T-helper 22 cell (primary cell): ENCODE data around the gene CREB5.
"Not testable (repeated sequence)": the region's sequence is repeated elsewhere in the genome, so short reads cannot be mapped to it uniquely, and the experiment has no call there.

ENCODE experiments used
- DNase-seq: peaks from one replicate; pipeline ENCODE4 v3.0.0-alpha.2; 2020; ENCODE audit warnings: low read depth

CREB5 gene

DNA sequence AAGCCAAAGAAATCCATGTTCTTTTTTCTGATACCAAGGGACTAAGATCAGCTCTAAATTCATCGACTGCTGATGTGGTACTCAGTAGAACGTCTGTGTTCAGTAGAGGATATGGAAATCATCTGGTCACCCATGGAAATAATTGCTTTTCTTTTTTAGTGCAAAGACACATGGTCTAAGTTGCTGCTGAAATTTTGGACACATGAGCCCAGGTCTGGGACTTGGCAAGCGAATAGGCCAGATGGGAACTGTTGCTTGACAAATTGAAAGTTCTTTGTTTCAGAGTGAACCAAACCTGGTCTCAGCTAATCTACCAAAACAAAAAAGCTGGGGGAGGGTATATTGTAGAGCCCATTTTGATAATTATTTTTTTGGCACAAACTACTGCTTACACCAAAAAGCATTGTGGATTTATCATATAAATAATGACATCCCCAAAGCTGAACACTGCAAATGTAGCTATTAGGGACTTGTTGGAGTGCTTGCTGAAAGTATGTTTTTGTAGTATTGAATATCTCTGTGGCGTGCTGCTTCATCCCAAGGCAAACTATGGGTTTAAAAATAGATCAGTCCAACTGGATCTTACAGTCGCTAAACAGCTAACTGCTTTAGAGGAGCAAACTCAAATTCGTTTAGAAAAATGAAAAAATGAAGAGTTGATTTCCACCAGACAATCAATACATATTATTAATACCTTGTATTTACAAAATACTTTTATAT, 401.1 kb downstream of the CREB5 start:
- no peak for DNase-seq

DNA sequence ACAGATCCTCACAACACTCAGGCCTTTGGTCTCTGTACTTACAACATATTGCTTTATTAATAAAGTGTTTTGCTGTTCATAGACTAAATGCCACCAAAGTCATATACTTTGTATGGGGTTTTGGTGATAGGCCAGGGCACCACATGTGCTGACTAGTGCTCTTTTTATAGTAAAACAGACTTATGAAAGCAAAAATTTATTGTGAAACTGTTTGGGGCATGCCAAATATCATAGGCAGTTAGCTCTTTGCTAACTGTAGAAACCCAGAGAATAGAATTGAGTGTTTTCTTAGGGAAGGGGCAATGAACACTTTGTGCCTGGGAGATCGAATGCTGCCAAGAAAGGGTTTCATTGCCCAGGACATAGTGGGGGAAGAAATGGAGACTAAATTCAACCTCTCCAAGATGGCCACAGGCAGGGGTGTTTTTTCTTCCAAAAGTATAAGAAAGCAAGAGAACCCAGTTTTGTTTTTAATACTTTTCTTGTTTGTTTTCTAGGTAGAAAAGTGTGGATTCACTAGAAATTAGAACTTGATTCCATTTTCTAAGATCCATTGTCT, 403.1 kb downstream of the CREB5 start:
- no peak for DNase-seq

DNA sequence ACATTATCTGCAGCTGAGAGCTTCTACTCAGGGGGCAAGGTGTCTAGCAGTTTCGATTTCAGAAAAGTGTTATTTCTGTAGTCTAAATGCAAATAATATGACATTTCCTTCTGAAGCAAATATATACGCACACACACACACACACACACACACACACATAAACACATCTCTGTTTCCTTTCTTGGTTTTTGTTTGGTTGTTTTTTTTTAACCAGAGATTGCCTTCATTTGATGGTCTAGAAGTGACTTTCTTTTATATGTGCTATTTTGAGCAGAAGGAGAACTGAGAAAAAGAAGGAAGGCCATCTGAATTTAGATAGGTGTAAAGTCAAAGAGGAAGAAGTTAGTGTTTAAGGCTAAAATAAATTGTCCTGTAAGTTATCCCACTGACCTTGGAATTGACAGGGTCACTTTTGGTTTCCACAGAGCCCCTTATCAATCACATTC, 403.6 kb downstream of the CREB5 start:
- no peak for DNase-seq

DNA sequence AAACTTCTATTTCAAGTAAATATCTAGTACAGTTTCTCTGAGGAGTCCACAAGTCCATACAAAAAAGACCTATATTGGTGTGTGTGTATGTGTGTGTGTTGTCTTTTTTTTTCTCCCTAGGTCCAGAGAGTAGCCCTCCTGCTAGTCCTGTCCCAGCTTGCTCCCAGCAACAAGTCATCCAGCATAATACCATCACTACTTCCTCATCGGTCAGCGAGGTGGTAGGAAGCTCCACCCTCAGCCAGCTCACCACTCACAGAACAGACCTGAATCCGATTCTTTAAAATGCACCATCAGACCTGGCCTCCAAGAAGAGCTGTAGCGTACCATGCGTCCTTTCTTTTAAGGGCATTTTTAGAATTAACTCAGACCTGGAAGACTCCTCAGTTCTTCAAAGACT, 406.7 kb downstream of the CREB5 start:
- DNase-seq, result no peak

DNA sequence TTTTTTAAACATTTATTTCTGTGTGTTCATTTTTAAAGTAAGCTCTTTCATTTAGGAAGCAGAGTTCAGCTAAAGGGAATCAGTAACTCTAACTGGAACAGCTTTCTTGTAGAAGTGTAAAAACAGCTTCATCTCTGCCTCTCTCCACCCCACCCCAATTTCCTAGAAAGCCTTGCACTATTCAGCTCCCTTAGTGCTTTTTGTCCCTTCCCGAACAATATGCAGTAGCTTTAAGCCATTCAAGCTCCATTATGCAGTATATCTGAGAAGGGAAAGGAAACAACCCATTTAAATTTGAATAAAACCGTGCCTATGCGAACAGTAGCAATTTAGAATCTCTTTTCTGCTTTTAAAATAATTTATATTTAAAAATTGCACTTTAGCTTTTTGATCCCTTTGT, 411.3 kb downstream of the CREB5 start:
- no peak for DNase-seq

DNA sequence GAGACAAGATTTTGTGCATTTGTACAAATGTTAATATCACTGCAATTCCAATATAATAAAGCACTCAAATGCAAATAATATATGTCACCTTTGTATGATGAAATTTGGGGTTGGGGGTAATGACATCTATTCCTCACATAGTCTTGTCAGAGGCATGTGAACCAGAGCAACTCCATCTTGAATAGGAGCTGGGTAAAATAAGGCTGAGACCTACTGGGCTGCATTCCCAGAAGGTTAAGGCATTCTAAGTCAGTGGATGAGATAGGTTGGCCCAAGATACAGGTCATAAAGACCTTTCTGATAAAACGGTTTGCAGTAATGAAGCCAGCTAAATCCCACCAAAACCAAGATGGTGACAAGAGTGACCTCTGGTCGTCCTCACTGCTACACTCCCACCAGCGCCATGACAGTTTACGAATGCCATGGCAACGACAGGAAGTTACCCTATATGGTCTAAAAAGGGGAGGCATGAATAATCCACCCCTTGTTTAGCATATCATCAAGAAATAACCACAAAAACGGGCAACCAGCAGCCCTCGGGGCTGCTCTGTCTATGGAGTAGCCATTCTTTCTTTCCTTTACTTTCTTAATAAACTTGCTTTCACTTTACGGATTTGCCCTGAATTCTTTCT, 413.6 kb downstream of the CREB5 start:
- DNase-seq, result not testable (repeated sequence)

DNA sequence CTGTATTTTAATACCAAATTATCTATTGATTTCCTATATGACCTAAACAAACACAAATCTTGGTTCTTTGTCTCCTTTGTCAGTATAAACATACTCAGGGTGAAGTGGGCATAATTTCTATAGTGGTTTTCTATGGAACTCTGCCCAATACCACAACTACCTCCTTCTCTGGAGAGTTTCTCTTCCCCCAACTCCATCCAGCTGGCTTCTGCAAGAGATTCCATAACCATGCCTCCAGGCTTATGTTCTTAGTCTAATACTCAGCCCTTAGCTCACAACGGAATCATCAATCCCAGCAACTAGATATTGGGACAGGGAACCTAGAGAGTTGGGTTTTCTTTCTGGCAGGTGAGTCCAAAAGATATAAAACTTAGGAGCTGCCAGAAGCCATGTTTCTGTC, 418.5 kb downstream of the CREB5 start:
- DNase-seq, result no peak

DNA sequence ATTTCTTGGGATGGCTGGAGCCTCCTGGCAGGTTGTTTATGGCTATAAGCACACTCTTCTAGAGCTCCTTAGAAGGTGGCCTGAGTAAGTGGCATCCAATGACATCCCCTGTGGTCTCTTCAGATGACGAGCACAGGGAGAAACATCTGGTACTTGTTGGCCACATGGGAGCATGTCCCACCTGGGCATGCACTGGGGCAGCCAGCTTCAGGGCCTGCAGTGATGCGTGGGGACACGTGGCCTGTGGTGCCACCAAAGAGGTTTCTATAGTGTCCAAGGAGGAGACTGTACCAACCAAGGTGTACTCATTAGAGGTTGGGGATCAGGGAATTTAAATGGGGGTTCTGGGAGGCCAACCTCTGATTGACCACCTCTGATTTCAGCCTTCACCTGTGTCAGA, 420.4 kb downstream of the CREB5 start:
- DNase-seq, result no peak

DNA sequence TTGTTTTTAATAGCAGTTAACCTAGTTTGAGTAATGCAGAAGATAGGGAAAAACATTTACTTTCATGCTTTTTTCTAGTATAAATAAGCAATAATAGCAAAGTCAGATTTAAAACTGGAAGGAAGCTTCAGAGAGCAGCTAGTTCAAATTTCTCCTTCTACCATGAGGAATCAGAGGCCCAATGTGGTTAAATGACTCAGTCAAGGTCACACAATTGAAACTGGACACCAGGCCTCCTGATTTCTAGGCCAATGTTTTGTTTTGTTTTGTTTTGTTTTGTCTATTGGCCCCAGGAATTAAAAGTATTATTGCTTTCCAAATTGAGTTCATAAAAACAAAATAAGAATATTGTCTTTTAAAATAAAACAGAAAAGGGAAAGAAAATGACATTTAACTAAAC, 423.5 kb downstream of the CREB5 start:
- no peak for DNase-seq

DNA sequence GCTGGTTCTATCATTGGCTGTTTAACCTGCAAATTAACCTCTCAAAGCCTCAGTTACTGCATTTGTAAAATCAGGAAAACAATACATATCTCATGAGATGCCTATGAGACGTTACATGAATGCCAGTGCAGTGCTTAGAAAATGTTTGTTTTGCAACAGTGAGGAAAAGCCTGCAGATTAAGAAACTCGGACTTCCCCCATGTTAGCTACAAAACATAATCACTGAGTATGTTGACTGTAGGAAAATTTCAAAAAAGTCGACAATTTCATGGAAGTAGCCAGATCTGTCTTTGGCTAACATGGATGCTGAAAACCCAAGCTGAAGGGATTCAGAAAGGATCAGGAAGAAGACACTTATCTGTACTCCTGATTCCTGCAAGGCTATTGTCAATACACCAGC, 424.4 kb downstream of the CREB5 start:
- DNase-seq, result no peak

DNA sequence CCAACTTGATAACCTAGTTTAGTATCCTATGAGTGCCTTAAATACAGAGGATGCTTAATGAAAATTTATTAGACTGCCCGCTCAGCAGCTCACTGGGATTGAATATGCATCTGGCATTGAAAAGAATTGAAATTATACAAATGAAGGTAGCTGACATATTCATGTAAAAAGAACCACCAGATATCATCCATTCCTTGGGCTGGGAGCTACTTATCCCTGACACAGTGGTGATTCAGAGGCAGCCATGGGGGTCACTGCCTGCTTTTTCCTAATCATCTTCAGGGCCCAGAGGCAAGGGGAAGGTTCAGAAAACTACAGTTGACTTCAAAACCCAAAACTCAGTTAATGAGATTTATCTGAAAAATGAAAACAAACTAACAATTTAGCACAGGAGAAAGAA, 424.9 kb downstream of the CREB5 start:
- DNase-seq, result no peak

DNA sequence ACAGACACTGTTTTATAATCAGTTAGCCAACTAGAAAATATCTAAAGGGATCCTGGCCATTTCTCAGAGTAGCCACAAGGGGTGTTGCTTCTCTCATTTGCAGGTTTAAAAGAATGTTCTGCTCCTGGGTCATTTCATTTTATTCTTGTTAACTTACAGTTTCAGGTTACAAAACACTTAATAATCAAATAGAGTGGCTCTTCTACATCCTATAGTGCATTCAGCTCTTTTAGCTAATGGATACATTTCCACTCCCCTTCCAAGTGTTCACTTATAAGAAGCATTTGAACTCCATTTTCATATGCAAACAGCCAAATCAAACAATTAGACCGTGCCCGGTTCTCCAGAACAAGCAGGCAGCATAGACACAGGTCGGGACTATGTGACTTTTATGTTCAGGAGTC, 428.3 kb downstream of the CREB5 start:
- DNase-seq, result no peak

DNA sequence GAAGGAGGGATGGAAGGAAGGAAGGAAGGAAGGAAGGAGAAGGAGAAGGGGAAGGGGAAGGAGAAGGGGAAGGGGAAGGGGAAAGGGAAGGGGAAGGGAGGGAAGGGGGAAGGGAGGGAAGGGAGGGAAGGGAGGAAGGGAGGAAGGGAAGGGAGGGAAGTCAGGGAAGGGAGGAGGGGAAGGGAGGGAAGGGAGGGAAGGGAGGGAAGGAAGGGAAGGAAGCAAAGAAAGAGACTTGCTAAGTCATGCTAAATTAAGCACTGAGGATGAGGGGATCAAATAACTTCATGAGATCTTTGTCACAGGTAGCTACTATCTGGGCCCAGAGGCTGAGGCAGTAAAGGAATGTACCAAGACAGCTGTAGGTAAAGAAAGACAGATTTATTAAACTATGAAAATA, 429.4 kb downstream of the CREB5 start:
- DNase-seq, result no peak

DNA sequence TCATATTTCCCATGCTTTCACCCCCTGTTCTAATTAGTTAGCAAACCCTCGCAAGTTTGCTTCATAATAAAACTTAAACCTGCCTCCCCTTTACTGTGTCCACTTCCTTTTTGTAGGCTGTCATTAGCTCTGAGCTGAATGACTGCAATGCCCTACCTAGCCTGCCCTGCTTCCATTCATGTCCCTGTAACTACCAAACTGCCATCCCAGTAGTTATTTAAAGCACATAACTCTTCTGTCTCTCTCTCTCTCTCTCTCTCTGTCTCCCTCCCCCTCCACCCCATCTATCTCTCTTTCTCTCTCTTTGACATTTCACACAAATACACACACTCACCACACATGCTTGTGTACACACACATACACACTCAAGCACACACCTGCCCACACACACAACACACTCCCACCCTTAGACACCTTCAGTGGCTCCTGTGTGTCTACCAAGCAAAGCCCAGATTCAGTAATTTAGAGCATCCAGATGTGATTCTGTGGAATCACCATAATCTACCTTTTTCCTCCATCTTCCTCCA, 430.5 kb downstream of the CREB5 start:
- no peak for DNase-seq

DNA sequence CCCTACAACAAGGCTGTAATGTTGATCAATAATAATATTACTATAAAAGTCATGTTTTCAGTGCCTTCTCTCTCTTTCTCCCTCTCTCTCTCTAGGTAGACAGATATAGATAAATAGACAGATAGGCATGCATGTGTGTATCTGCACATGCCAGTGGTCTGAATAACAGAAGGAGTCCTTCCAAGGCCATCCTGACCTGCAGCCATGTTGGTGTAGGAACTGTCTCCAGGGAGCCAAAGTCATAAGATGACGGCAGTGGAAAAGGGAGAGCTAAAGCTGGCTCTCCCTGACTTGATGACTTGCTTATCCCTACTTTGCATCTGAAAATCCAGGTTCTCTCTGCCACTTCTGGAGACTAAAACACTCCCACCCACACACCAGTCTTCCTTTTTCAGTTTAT, 432.8 kb downstream of the CREB5 start:
- no peak for DNase-seq

DNA sequence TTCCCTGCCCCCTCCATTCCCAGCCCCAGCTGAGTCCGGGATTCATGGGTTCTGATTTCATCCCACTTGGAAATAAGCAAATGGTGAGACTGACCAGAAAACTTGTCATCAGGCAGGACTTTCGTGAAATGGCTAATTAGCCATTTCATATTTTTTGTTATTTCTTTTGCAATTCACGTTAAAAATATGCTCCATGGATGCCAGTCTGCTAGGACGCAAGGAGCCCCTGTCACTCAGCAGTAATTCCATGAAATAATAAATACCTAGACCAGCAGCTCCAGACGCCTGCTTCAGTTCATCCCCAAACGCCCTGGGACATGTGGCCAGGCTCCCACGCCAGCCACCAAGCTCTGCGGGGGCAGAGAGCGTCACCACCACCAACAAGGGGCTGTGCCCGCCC, 434.9 kb downstream of the CREB5 start:
- DNase-seq, result no peak

DNA sequence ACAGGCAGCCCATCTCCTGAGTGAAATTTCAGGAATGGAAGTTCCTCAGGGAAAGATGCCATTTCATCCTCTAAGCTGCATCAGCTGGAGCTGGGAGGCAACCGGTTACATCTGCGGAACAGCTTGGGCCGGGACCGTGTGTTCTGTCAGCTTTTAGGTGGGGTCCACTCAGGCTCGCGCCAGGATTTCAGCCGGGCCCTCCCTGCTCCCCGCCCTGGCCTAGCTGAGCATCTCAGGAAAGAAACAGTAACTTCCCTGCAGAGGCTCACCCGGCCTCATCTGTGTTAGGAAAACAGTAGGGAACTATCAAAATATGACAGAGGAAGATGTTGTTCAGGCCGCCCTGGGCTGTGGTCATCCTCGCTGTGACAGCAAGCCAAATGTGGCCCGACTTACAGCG, 435.4 kb downstream of the CREB5 start:
- no peak for DNase-seq

DNA sequence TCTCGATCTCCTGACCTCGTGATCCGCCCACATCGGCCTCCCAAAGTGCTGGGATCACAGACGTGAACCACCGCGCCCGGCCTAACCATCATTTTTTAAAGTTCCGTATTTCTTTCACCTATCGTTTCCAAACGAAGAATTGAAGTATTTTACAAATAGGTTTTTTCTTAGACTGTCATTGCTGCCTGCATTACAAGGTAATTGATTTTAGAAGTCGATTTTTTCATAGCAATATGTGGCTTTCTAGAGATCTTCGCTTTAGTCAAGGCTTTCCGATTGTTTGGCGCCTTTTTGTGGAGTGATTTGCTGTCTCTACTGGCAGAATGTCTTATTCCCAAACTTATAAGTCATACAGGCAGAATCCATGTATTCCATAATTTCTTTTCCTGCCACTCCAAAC, 436.6 kb downstream of the CREB5 start:
- no peak for DNase-seq

DNA sequence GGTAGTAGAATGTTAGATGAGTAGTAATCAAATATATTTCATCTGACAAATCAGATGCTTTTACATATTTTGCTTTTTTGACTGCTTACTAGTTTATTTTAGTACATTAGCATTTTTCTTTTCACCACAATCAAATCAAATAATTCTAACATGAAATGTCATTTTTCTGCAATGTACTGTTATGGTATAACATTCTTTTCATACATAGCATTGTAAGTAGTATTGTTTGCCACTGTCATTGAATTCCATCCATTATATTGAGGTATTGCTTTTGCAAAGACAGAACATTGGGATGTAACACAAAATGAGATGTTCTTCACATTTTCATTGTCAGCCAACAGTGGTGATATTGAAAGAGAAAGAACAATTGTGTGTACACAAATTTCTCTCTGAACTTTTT, 438.4 kb downstream of the CREB5 start:
- no peak for DNase-seq

DNA sequence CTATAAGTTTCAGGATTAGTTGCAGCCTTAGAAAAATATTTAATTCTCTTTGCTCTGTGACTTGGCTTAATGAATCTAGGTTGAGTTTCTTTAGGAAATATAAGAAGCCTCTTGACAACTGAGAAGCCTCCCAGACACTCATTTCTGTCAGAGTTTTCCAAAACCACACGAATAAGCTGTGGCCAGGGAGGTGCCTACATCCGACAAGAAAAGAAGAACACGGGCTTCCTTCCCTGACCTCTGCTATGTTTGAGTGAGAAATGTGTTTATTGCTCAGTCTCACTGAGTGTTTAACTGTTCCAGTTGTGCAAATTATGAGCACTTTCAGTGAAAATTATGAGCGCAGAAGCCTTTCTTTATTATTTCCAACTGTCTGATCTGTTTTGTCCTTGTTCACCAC, 440.8 kb downstream of the CREB5 start:
- DNase-seq, result no peak

DNA sequence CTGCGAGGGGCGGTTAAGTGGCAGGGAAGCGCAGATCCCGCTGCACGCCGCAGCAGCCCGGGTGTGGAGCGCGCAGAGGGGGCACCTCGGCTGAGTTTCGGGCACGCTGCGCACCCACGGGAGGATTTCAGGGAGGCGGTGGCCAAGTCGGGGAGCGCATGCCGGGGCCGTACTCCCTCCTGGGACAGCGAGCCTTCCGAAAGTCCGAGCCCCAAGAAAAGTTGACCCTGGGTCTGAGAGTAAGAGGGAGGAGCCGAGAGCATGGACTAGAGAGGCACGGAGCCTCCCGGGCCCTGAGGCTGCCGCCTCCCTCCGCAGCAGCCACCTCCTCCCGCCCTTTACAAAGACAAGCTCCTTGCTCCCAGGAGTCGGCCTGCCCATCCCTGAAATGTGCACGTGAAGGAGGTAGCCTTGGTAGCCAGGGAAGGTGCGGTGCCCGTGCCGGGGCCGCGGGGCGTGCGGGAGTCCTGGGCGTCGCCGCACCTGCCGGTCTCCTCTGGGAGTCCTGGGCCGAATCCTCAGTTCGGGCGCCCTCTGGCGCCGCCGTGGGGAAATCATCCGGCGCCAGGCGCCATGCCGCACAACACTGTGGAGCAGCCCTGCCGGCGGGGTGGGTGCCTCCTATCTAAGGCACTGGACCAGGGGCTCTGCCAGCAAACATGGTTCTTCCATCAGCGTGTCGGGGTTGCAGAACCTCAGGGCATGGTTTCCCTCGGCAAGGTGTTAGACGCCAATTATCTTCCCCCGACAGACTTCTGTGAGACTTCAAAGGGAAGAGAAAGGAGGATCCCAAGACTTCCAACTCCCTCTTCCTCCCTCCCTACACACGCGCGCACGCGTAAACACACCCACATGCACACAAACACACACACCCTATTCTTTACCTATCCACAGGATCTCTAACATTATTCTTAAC, 441.8 kb downstream of the CREB5 start:
- DNase-seq, result no peak

DNA sequence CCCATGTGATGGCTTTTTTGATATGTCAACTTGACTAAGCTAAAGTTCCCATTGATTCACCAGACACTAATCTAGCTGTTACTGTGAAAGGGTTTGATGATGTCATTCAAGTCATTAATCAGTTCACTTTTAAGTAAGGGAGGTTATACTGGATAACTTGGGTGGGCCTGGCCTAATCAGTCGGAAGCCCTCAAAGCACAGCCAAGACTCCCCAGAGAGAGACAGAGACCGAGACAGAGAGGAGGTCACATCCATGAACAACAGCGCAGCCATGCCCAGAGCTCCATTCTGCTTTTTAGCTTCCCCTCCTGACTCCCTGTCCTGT, 442.4 kb downstream of the CREB5 start:
- DNase-seq, result no peak
